Measurements from ENCODE around the gene KRTAP6-2. TPM values are rescaled to one million over a fixed set of nuclear protein-coding genes. Genes with fewer than 3 reads are reported as not detected.

Gene KRTAP6-2
- total and polyA plus RNA-seq, 10 of the 15 experiments (the other 5 are each of a cell fraction or from before 2014, with no cell fraction given): not detected

GRCh38 chr21:30561264-30561895 lies 37.3 kb downstream of the KRTAP6-2 start, which contains the start of gene KRTAP19-7:
KRTAP19-7 (minus strand) TSS chr21:30561314; CDS start chr21:30561289, 25 bp downstream.
- in situ Hi-C loops (cut with MboI) (no loop called here), intact Hi-C loops (cut with micrococcal nuclease; ENCODE audit: unreplicated experiment) (no loop called here)
- ChIA-PET RAD21 (ENCODE audit: unreplicated experiment) (interaction anchor here (0.6 kb wide), 1 partner anchor 525 kb away, joined by 3 read pairs; no protein-coding TSS in a partner anchor), SMC1A (ENCODE audit: uncharacterized antibody, unreplicated experiment) (no interaction called here), CTCF (no interaction called here), POLR2A (no interaction called here)
- FAIRE-seq: no peak
- WGBS (ENCODE audit: insufficient coverage, insufficient replicate concordance, low lambda C conversion rate, missing lambda C conversion rate): 3% methylated on average over 2 of the region's 2 CpGs
- no peak within 1 kb of the TSS for H3K27ac ChIP-seq (ENCODE audit: control insufficient read depth, insufficient read depth)
- H3K9ac ChIP-seq (ENCODE audit: control insufficient read depth, insufficient read depth, low read length): no peak within 1 kb of the TSS
- H3K4me2 ChIP-seq (ENCODE audit: control insufficient read depth, insufficient read depth): no peak within 1 kb of the TSS
- DNase-seq (ENCODE audit: low read depth, low spot score): no peak
- no peaks in the 10 kb centered on the region for H3K27me3 ChIP-seq (replicated peaks in 1 of 2; ENCODE audit: control insufficient read depth in 2 of 2, insufficient read depth in 2 of 2, low read length in 1 of 2)
- TF ChIP-seq TARDBP (IDR thresholded peaks at IDR 0.05; ENCODE audit: borderline replicate concordance) (no peak), ETV6 (conservative IDR thresholded peaks at IDR 0.05 in 1 of 2, IDR thresholded peaks at IDR 0.05 in 1 of 2; ENCODE audit: borderline replicate concordance in 1 of 2, low read depth in 1 of 2) (no peak), JUNB (IDR thresholded peaks at IDR 0.05) (no peak), STAT1 (conservative IDR thresholded peaks at IDR 0.05) (no peak), HDAC2 (IDR thresholded peaks at IDR 0.05) (no peak)
- no peak within 1 kb of the TSS for H2AFZ ChIP-seq (ENCODE audit: control insufficient read depth, low read depth, low read length)
- no TSS peak for BruUV-seq (replicated peaks)
- no peaks in the 10 kb centered on the region for H3K79me2 ChIP-seq (ENCODE audit: control insufficient read depth, insufficient read depth, low read length)
- H3K36me3 ChIP-seq (ENCODE audit: control insufficient read depth in 2 of 2, insufficient read depth in 2 of 2, low read length in 1 of 2): no peaks in the 10 kb centered on the region
- no peaks in the 10 kb centered on the region for H4K20me1 ChIP-seq (ENCODE audit: control insufficient read depth, insufficient read depth)
- H3K4me3 ChIP-seq: no peak within 1 kb of the TSS
- no peaks in the 10 kb centered on the region for H3K4me1 ChIP-seq (ENCODE audit: control insufficient read depth, insufficient read depth, low read length)
- no peaks in the 10 kb centered on the region; the same call in 2 of the 3 replicates for H3K9me3 ChIP-seq (replicated peaks; ENCODE audit: control insufficient read depth, insufficient read depth, low read length)
- no peak for ATAC-seq

- Histone ChIP-seq H2AFZ (ENCODE audit: control insufficient read depth, low read depth, low read length) (no peak overlapping the region), H3K79me2 (ENCODE audit: control insufficient read depth, insufficient read depth, low read length) (no peaks in the 10 kb centered on the region), H3K27me3 (replicated peaks in 1 of 2; ENCODE audit: control insufficient read depth in 2 of 2, insufficient read depth in 2 of 2, low read length in 1 of 2) (no peaks in the 10 kb centered on the region), H3K4me1 (ENCODE audit: control insufficient read depth, insufficient read depth, low read length) (no peaks in the 10 kb centered on the region), H3K9me3 (replicated peaks; ENCODE audit: control insufficient read depth, insufficient read depth, low read length) (no peaks in the 10 kb centered on the region), H3K36me3 (ENCODE audit: control insufficient read depth in 2 of 2, insufficient read depth in 2 of 2, low read length in 1 of 2) (no peaks in the 10 kb centered on the region), H3K4me2 (ENCODE audit: control insufficient read depth, insufficient read depth) (no peak overlapping the region), H3K9ac (ENCODE audit: control insufficient read depth, insufficient read depth, low read length) (no peak overlapping the region), H4K20me1 (ENCODE audit: control insufficient read depth, insufficient read depth) (no peaks in the 10 kb centered on the region), H3K4me3 (no peak overlapping the region), H3K27ac (ENCODE audit: control insufficient read depth, insufficient read depth) (no peak overlapping the region)
- intact Hi-C loops (cut with micrococcal nuclease; ENCODE audit: unreplicated experiment) (no loop called here), in situ Hi-C loops (cut with MboI) (no loop called here)
- FAIRE-seq (no peak), ATAC-seq (no peak), DNase-seq (ENCODE audit: low read depth, low spot score) (no peak)
- RAD21 ChIA-PET (ENCODE audit: unreplicated experiment): interaction anchor here (0.6 kb wide), 1 partner anchor 531 kb away, joined by 6 read pairs; no protein-coding TSS in a partner anchor
- POLR2A ChIA-PET: no interaction called here
- no TSS peak for BruUV-seq (replicated peaks)
- WGBS (ENCODE audit: insufficient coverage, insufficient replicate concordance, low lambda C conversion rate, missing lambda C conversion rate): 6% methylated on average over 2 of the region's 2 CpGs
- CTCF ChIA-PET: no interaction called here
- SMC1A ChIA-PET (ENCODE audit: uncharacterized antibody, unreplicated experiment): no interaction called here
- no peak for TF ChIP-seq ZBED1 (IDR thresholded peaks at IDR 0.05; ENCODE audit: borderline replicate concordance)
- TF ChIP-seq HCFC1 (IDR thresholded peaks at IDR 0.05; ENCODE audit: low read length): no peak
- TF ChIP-seq USF2 (IDR thresholded peaks at IDR 0.05; ENCODE audit: borderline replicate concordance, low read depth, low read length): no peak
- no peak for TF ChIP-seq NBN (IDR thresholded peaks at IDR 0.05)
- no peak for TF ChIP-seq ESRRA (IDR thresholded peaks at IDR 0.05; ENCODE audit: low read length)
- TF ChIP-seq ATF7 (IDR thresholded peaks at IDR 0.05; ENCODE audit: low read depth): no peak
- no peak for TF ChIP-seq KAT2A (conservative IDR thresholded peaks at IDR 0.05; ENCODE audit: control insufficient read depth, low read depth, low read length)
- no peak for TF ChIP-seq RB1 (IDR thresholded peaks at IDR 0.05; ENCODE audit: borderline replicate concordance)
- no peak for TF ChIP-seq BACH1 (IDR thresholded peaks at IDR 0.05; ENCODE audit: borderline replicate concordance)
- no peak for TF ChIP-seq USF1 (IDR thresholded peaks at IDR 0.05; ENCODE audit: borderline replicate concordance, extremely low read length, insufficient read depth, low read depth, low read length)
- no peak for TF ChIP-seq LARP7 (IDR thresholded peaks at IDR 0.05)
- TF ChIP-seq MTA2 (IDR thresholded peaks at IDR 0.05; ENCODE audit: low read depth): no peak
Measured at GRCh38 chr21:30555095-30555494, 43.6 kb downstream of the KRTAP6-2 start.

Data from GM12878 (cell line).